Mesenchymal stem cell (in vitro differentiated cells and primary cell): Measurements from ENCODE around the gene LYSMD1.

Source experiments
- DNase-seq: peaks from one replicate; pipeline ENCODE4 v3.0.0-alpha.2; 2013
- H2AFZ ChIP-seq: one replicate; pipeline ENCODE4 v1.6.1; 2013; ENCODE audit warnings: low read depth, mild to moderate bottlenecking, control low read depth, inconsistent platforms, low read length, moderate library complexity
- H2AK5ac ChIP-seq: 2 replicates; pipeline ENCODE4 v1.6.1; 2013; ENCODE audit warnings: low read length, moderate library complexity, mild to moderate bottlenecking, inconsistent platforms; ENCODE audit not compliant: severe bottlenecking
- H2BK120ac ChIP-seq: one replicate; pipeline ENCODE4 v1.6.1; 2013; ENCODE audit warnings: low read depth, mild to moderate bottlenecking, inconsistent platforms, low read length, moderate library complexity
- H2BK12ac ChIP-seq, 2 experiments: one replicate each; pipeline ENCODE4 v1.6.1; 2013; ENCODE audit warnings: inconsistent platforms in 2 of 2, low read length in 2 of 2, mild to moderate bottlenecking in 2 of 2, moderate library complexity in 2 of 2, control low read depth in 1 of 2
- H2BK15ac ChIP-seq: one replicate; pipeline ENCODE4 v1.6.1; 2013; ENCODE audit warnings: mild to moderate bottlenecking, low read depth, inconsistent platforms; ENCODE audit not compliant: poor library complexity, severe bottlenecking
- H2BK5ac ChIP-seq: 2 replicates; pipeline ENCODE4 v1.6.1; 2013; ENCODE audit warnings: low read depth, mild to moderate bottlenecking, low read length, control low read depth, inconsistent platforms; ENCODE audit not compliant: poor library complexity, severe bottlenecking
- H3K14ac ChIP-seq, 2 experiments: one replicate each; pipeline ENCODE4 v1.6.1; 2013; ENCODE audit warnings: inconsistent platforms in 2 of 2, low read length in 2 of 2, control low read depth in 1 of 2, mild to moderate bottlenecking in 1 of 2, moderate library complexity in 1 of 2
- H3K18ac ChIP-seq, 2 experiments: one replicate each; pipeline ENCODE4 v1.6.1; 2013; ENCODE audit warnings: inconsistent platforms in 2 of 2, low read length in 2 of 2, control low read depth in 1 of 2, low read depth in 1 of 2, mild to moderate bottlenecking in 1 of 2
- H3K23ac ChIP-seq, 2 experiments: one replicate each; pipeline ENCODE4 v1.6.1; 2013; ENCODE audit warnings: inconsistent platforms in 2 of 2, low read length in 2 of 2, mild to moderate bottlenecking in 2 of 2, moderate library complexity in 2 of 2, control low read depth in 1 of 2
- H3K27ac ChIP-seq: 2 replicates; pipeline ENCODE4 v1.5.1; 2013; ENCODE audit warnings: mild to moderate bottlenecking, moderate library complexity, low read length, control low read depth, inconsistent platforms; ENCODE audit not compliant: poor library complexity, severe bottlenecking
- H3K27me3 ChIP-seq, 2 experiments: 2 replicates each; pipeline versions ENCODE4 v1.6.1 to v1.7.0; 2013; ENCODE audit warnings: low read length in 2 of 2, mild to moderate bottlenecking in 2 of 2, moderate library complexity in 2 of 2, control low read depth in 1 of 2, inconsistent platforms in 1 of 2; ENCODE audit not compliant: control insufficient read depth in 1 of 2, insufficient read depth in 1 of 2
- H3K36me3 ChIP-seq, 2 experiments: 2 replicates each; pipeline versions ENCODE4 v1.6.1 to v1.7.0; 2013; ENCODE audit warnings: low read length in 2 of 2, control low read depth in 1 of 2, inconsistent platforms in 1 of 2, low read depth in 1 of 2, mild to moderate bottlenecking in 1 of 2; ENCODE audit not compliant: insufficient read depth in 2 of 2, control insufficient read depth in 1 of 2
- H3K4ac ChIP-seq, 2 experiments: one replicate each; pipeline ENCODE4 v1.6.1; 2013; ENCODE audit warnings: inconsistent platforms in 2 of 2, low read length in 2 of 2, mild to moderate bottlenecking in 2 of 2, moderate library complexity in 2 of 2, control low read depth in 1 of 2, low read depth in 1 of 2
- H3K4me1 ChIP-seq: 2 replicates; pipeline ENCODE4 v1.6.1; 2013; ENCODE audit warnings: low read depth, low read length, control low read depth; ENCODE audit not compliant: control insufficient read depth, insufficient read depth
- H3K4me2 ChIP-seq: 2 replicates; pipeline ENCODE4 v1.6.1; 2013; ENCODE audit warnings: low read length, mild to moderate bottlenecking, inconsistent platforms; ENCODE audit not compliant: poor library complexity, severe bottlenecking
- H3K4me3 ChIP-seq, 2 experiments: 2 replicates each; pipeline versions ENCODE4 v1.5.1 to v1.7.0; 2013; ENCODE audit warnings: low read length in 2 of 2, mild to moderate bottlenecking in 2 of 2, control low read depth in 1 of 2, low read depth in 1 of 2; ENCODE audit not compliant: insufficient read depth in 1 of 2
- H3K79me1 ChIP-seq: replicated peaks from 2 replicates; pipeline ENCODE4 v1.6.1; 2013; ENCODE audit warnings: mild to moderate bottlenecking, control low read depth, low read length, inconsistent platforms; ENCODE audit not compliant: poor library complexity, severe bottlenecking
- H3K9ac ChIP-seq: 2 replicates; pipeline ENCODE4 v1.7.0; 2013; ENCODE audit warnings: mild to moderate bottlenecking, low read length, moderate library complexity
- H3K9me3 ChIP-seq: 2 replicates; pipeline ENCODE4 v1.7.0; 2013; ENCODE audit warnings: mild to moderate bottlenecking, low read length; ENCODE audit not compliant: control insufficient read depth
- H4K8ac ChIP-seq: one replicate; pipeline ENCODE4 v1.6.1; 2013; ENCODE audit warnings: inconsistent platforms, mild to moderate bottlenecking, low read length, moderate library complexity
- H4K91ac ChIP-seq: one replicate; pipeline ENCODE4 v1.6.1; 2013; ENCODE audit warnings: mild to moderate bottlenecking, low read length, inconsistent platforms
- WGBS: methylation state at CpG from one replicate; pipeline ENCODE4 v1.1.7; 2013; ENCODE audit warnings: mixed read lengths; 5-methylcytosine and 5-hydroxymethylcytosine counted together

The LYSMD1 gene

GRCh38 chr1:151144474-151145303 is 21.0 kb downstream of the LYSMD1 start:
- Histone ChIP-seq H3K9me3 (no peaks in the 10 kb centered on the region), H2BK5ac (no peak overlapping the region), H3K79me1 (peaks cover 3% of the 10 kb centered on the region), H2BK120ac (no peak overlapping the region), H3K4me2 (no peak overlapping the region), H2BK12ac (no peak overlapping the region), H4K8ac (no peak overlapping the region), H3K27me3 (peaks cover 8 to 21% of the 10 kb centered on the region in 2 experiments), H3K18ac (no peak overlapping the region), H2BK15ac (no peak overlapping the region), H4K91ac (no peak overlapping the region), H2AFZ (no peak overlapping the region), H3K36me3 (peaks cover 0 to 11% of the 10 kb centered on the region in 2 experiments), H3K14ac (no peak overlapping the region), H3K23ac (peak overlapping the region in 1 of 2 experiments; percentile 79), H2AK5ac (no peak overlapping the region), H3K9ac (peak overlapping the region; percentile 71), H3K27ac (no peak overlapping the region), H3K4me1 (peaks cover 22% of the 10 kb centered on the region), H3K4me3 (no peak overlapping the region), H3K4ac (no peak overlapping the region)
- WGBS = 80% methylated on average over 4 of the region's 7 CpGs
- no peak for DNase-seq

- peaks cover 3% of the 10 kb centered on the region for H3K79me1 ChIP-seq
- no peak overlapping the region for H2BK15ac ChIP-seq
- H3K4ac ChIP-seq = no peak overlapping the region
- 46% methylated on average over 4 of the region's 5 CpGs for WGBS
- H2BK12ac ChIP-seq = no peak overlapping the region
- H3K4me3 ChIP-seq = no peak overlapping the region
- H3K27ac ChIP-seq = no peak overlapping the region
- H3K9me3 ChIP-seq = no peaks in the 10 kb centered on the region
- peaks cover 0 to 14% of the 10 kb centered on the region in 2 experiments for H3K36me3 ChIP-seq
- no peak overlapping the region for H3K23ac ChIP-seq
- H3K4me2 ChIP-seq = no peak overlapping the region
- H4K91ac ChIP-seq = no peak overlapping the region
- no peak overlapping the region for H4K8ac ChIP-seq
- H3K14ac ChIP-seq = no peak overlapping the region
- no peak overlapping the region for H2AK5ac ChIP-seq
- no peak overlapping the region for H2BK120ac ChIP-seq
- H3K9ac ChIP-seq = no peak overlapping the region
- no peak overlapping the region for H2BK5ac ChIP-seq
- no peak for DNase-seq
- H3K18ac ChIP-seq = no peak overlapping the region
- H3K4me1 ChIP-seq = peaks cover 22% of the 10 kb centered on the region
- H2AFZ ChIP-seq = no peak overlapping the region
- peaks cover 8 to 21% of the 10 kb centered on the region in 2 experiments for H3K27me3 ChIP-seq
Observed at GRCh38 chr1:151143986-151144385, 21.7 kb downstream of the LYSMD1 start.

- Histone ChIP-seq H2BK120ac (no peak overlapping the region), H4K91ac (no peak overlapping the region), H3K27me3 (peaks cover 8 to 21% of the 10 kb centered on the region in 2 experiments), H3K4me1 (peaks cover 22% of the 10 kb centered on the region), H4K8ac (no peak overlapping the region), H3K4me3 (no peak overlapping the region), H3K27ac (no peak overlapping the region), H2AK5ac (no peak overlapping the region), H3K14ac (no peak overlapping the region), H3K18ac (no peak overlapping the region), H2BK15ac (no peak overlapping the region), H2BK12ac (no peak overlapping the region), H3K4ac (no peak overlapping the region), H3K36me3 (peaks cover 0 to 19% of the 10 kb centered on the region in 2 experiments), H2AFZ (no peak overlapping the region), H3K4me2 (no peak overlapping the region), H3K9ac (no peak overlapping the region), H3K9me3 (no peaks in the 10 kb centered on the region), H3K23ac (no peak overlapping the region), H3K79me1 (peaks cover 3% of the 10 kb centered on the region), H2BK5ac (no peak overlapping the region)
- 74% methylated on average over 7 of the region's 7 CpGs for WGBS
- no peak for DNase-seq
Observed at GRCh38 chr1:151143057-151143435, 22.7 kb downstream of the LYSMD1 start.

GRCh38 chr1:151142411-151143056 is 23.2 kb downstream of the LYSMD1 start:
- WGBS = 98% methylated on average over 3 of the region's 5 CpGs
- Histone ChIP-seq H3K9me3 (no peaks in the 10 kb centered on the region), H2BK120ac (no peak overlapping the region), H3K14ac (no peak overlapping the region), H3K27me3 (peaks cover 8 to 21% of the 10 kb centered on the region in 2 experiments), H3K27ac (no peak overlapping the region), H2BK12ac (no peak overlapping the region), H3K4me3 (no peak overlapping the region), H3K18ac (no peak overlapping the region), H2BK5ac (no peak overlapping the region), H2BK15ac (no peak overlapping the region), H3K4me2 (no peak overlapping the region), H3K79me1 (peaks cover 3% of the 10 kb centered on the region), H3K9ac (no peak overlapping the region), H2AFZ (no peak overlapping the region), H4K91ac (no peak overlapping the region), H3K36me3 (peaks cover 0 to 24% of the 10 kb centered on the region in 2 experiments), H2AK5ac (no peak overlapping the region), H3K4ac (peak overlapping the region in 1 of 2 experiments; percentile 47), H3K4me1 (peaks cover 22% of the 10 kb centered on the region), H3K23ac (peak overlapping the region in 1 of 2 experiments; percentile 26), H4K8ac (no peak overlapping the region)
- no peak for DNase-seq
